IPS DF 6.9 (cell line): Measurements from ENCODE around the gene GRIK4.
"Not testable (repeated sequence)": the region's sequence is repeated elsewhere in the genome, so short reads cannot be mapped to it uniquely, and the experiment has no call there.

Experiments used
- DNase-seq: peaks from one replicate; pipeline ENCODE4 v3.0.0-alpha.2; 2013; ENCODE audit warnings: low read depth, low spot score
- H3K27ac ChIP-seq: one replicate; pipeline ENCODE4 v1.5.1; 2013; ENCODE audit warnings: low read length, control low read depth
- H3K27me3 ChIP-seq: 2 replicates; pipeline ENCODE4 v1.6.1; 2013; ENCODE audit warnings: mild to moderate bottlenecking, low read length; ENCODE audit not compliant: control insufficient read depth, insufficient read depth
- H3K36me3 ChIP-seq: 2 replicates; pipeline ENCODE4 v1.6.1; 2013; ENCODE audit warnings: low read length; ENCODE audit not compliant: control insufficient read depth, insufficient read depth
- H3K4me1 ChIP-seq: 2 replicates; pipeline ENCODE4 v1.6.1; 2013; ENCODE audit warnings: low read length; ENCODE audit not compliant: control insufficient read depth, insufficient read depth
- H3K4me3 ChIP-seq: 2 replicates; pipeline ENCODE4 v1.5.1; 2013; ENCODE audit warnings: mild to moderate bottlenecking, low read length
- H3K9me3 ChIP-seq: 2 replicates; pipeline ENCODE4 v1.6.1; 2013; ENCODE audit warnings: low read length, inconsistent platforms; ENCODE audit not compliant: control insufficient read depth, insufficient read depth
- WGBS: extraction: QIAGEN DNeasy Blood & Tissue Kit; methylation state at CpG from one replicate; pipeline ENCODE4 v1.1.7; 2013; ENCODE audit warnings: mixed read lengths, missing lambda C conversion rate; ENCODE audit not compliant: insufficient read length, insufficient coverage; 5-methylcytosine and 5-hydroxymethylcytosine counted together

GRIK4 gene

DNA sequence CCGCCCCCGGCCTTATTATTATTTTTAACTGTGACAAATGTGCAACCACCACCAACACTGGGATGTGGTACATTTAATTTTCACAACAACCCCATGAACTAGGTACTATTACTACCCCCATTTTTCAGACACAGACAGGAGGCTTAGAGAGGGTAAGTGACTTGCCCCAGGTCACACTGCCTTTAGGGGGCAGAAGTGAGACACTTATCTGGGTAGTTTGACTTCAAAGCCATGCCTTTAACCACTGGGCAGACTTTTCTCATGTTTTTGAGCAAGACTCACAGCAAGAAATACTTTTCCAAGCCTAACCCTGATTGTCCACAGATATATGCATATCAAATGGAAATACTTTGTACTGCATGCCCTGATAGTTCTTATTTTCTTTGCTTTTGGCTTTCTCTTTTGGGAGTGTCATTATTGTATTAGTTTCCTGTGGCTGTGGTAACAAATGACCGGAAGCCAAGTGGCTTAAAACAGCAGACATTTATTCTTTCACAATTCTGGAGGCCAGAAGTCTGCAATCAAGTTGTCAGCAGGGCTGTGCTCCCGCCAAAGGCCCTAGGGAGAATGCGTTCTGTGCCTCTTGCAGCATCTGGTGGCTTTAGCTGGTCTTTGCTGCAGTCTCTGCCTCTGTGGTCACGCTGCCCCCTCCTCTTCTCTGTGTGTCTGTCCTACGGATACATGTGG is 110.8 kb downstream of the GRIK4 start:
- DNase-seq: peak; percentile 35
- Histone ChIP-seq H3K27ac (no peak overlapping the region), H3K27me3 (no peaks in the 10 kb centered on the region), H3K4me3 (no peak overlapping the region), H3K9me3 (no peaks in the 10 kb centered on the region), H3K36me3 (no peaks in the 10 kb centered on the region), H3K4me1 (no peaks in the 10 kb centered on the region)
- no CpG with 5 or more reads among the region's 7 CpGs for WGBS

DNA sequence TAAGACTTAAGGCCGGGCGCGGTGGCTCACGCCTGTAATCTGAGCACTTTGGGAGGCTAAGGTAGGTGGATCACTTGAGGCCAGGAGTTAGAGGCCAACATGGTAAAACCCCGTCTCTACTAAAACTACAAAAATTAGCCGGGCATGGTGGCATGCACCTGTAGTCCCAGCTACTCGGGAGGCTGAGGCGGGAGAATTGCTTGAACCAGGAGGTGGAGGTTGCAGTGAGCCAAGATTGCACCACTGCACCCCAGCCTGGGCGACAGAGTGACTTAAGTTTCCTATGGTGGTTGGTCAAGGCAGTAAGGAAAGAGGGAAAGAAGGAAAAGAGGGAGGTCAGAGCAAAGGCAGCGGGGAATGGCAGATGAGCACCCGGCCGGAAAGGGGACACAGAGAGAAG is 113.4 kb downstream of the GRIK4 start:
- not testable (repeated sequence) for H3K4me1 ChIP-seq, DNase-seq, H3K27ac ChIP-seq, H3K27me3 ChIP-seq, H3K36me3 ChIP-seq, H3K9me3 ChIP-seq, H3K4me3 ChIP-seq
- WGBS: no CpG with 5 or more reads among the region's 12 CpGs

DNA sequence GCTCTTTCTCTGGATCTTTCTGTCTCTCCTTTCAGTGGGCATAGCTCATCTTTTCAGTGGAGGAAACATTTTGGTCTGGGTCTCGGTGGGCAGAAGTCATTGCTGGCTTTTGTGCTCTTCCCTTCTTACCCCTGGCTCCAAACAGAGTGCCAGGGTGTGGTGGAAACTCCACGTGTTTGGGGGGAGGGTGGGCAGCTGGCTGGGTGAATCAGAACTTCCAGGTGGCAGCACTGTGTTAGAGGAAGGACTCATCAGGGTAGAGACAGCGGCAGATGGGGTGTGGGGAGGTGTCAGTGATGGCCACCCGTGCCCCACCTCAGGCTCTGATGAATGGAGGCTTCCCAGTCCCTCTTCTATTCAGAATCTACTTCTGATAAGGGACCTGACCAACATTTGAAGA is 114.0 kb downstream of the GRIK4 start:
- no CpG with 5 or more reads among the region's 4 CpGs for WGBS
- H3K27me3 ChIP-seq: no peaks in the 10 kb centered on the region

DNA sequence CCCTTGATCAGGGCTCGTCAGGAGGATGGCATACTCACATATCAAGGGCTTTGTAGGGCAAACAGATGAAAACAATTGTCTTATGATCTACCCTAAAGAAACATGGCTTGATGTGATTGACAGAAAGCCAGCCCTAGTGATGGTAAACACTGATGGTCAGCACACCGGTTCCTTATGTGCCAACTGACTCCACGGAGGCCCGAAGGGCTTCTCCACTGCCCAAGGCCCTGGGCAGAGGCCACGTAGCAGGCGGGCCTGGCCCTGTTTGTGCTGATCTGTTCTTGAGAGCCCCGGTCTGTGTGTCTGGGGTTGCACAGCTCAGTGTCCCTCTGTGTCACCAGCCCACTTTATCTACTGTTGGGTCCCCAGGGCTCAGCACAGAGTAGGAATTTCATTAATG is 115.2 kb downstream of the GRIK4 start:
- H3K9me3 ChIP-seq: no peaks in the 10 kb centered on the region
- H3K4me3 ChIP-seq: no peak overlapping the region
- H3K27me3 ChIP-seq: no peaks in the 10 kb centered on the region
- no peak for DNase-seq
- H3K4me1 ChIP-seq: no peaks in the 10 kb centered on the region
- no CpG with 5 or more reads among the region's 7 CpGs for WGBS
- no peak overlapping the region for H3K27ac ChIP-seq
- no peaks in the 10 kb centered on the region for H3K36me3 ChIP-seq

More for the DNA sequence above, 114.0 kb downstream of the GRIK4 start:
- Histone ChIP-seq H3K4me3 (no peak overlapping the region), H3K27ac (no peak overlapping the region), H3K9me3 (no peaks in the 10 kb centered on the region), H3K36me3 (no peaks in the 10 kb centered on the region), H3K4me1 (no peaks in the 10 kb centered on the region)
- DNase-seq: no peak

DNA sequence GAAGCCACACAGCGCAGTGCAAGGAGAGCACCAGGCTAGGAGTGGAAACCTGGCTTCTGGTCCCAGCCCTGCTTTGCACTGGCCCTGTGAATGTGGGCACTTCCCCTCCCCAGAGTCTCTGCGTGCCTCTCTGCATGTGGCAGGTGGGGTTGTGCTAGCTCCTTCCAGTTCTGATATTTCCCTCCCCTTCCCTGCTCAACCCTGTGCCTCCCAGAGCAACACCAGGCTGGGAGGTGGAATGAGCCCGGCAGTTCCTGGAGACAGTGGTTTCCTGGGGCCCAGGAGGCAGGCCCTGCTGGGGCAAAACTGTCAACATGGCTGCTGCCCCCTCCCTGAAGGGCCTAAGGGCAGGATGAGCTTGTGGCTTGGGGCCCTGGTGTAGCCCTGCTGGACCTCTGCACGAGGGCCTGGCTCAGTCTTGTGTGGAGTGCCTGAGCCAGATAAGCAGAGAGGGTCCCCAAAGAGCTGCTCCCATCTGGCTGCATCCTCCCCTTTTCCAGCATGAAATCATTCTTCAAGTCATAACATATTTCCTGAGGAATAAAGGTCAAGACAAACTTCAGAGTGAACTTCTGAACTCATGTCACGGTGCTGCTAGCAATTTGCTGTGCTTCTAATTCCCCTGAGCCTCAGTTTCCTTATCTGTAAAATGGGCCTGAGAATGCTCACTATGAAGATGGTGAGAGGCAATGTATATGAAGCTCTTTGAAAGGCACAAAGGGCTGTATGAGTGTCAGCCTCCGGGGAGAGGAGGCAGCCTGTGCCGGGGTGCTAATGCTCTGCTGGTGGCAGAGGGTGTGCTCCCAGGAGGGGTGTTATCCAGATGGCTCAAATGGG is 116.0 kb downstream of the GRIK4 start:
- WGBS: no CpG with 5 or more reads among the region's 7 CpGs
- Histone ChIP-seq H3K4me3 (no peak overlapping the region), H3K4me1 (no peaks in the 10 kb centered on the region), H3K27me3 (no peaks in the 10 kb centered on the region), H3K27ac (no peak overlapping the region), H3K36me3 (no peaks in the 10 kb centered on the region), H3K9me3 (no peaks in the 10 kb centered on the region)
- no peak for DNase-seq

DNA sequence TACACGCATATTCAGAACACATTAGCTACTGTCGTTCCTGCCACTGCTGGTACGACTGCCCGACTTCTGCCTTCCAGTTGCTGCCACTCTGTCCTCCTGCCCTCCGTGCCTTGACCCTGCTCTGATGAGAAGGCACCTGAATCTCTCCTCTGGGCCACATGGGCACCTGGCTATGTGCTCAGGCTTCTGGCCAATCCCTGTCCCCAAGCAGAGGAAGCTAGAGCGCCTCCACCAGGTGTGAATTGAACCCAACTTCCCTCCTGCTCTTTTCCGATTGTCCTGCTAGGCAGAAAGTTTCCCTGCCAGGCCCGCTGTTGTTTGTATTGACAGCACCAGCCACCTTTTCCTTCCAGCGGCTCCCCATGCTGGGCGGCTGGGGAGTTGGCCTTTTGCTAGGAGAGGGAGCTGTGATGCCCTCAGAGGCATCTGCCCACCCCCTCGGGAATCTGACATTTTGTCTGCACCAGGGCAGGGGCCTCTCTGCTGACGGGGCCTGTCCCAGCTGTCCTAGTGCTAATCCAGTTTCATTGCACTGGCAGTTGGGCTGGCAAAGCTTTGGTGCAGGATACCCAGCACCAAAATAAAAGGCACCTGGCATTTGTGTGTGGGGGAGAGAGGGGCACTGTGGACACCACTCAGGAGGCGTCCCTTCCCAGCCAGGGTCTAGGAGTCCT is 118.0 kb downstream of the GRIK4 start:
- Histone ChIP-seq H3K27me3 (no peaks in the 10 kb centered on the region), H3K4me3 (no peak overlapping the region), H3K36me3 (no peaks in the 10 kb centered on the region), H3K4me1 (no peaks in the 10 kb centered on the region), H3K9me3 (no peaks in the 10 kb centered on the region), H3K27ac (no peak overlapping the region)
- no peak for DNase-seq
- no CpG with 5 or more reads among the region's 13 CpGs for WGBS

DNA sequence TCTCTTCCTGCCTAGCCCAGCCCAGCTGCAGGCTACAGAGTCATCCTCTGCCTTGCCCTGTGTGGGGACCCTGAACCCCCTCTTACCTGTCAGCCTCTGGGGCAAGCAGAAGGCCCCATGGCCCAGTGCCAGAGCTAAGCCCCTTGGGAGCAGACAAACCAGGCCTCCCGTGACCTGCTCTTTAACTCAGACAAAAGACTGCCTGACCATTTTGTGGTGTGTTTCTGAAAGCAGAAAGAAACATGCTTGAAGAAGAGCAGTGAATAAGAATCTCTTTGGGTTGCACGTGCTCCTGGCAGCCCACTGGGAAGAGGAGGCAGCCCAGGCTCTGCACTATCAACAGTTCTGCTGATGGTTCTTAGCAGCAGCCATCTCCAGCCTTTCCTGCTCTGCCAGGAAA is 118.6 kb downstream of the GRIK4 start:
- H3K27me3 ChIP-seq: no peaks in the 10 kb centered on the region
- H3K4me3 ChIP-seq: no peak overlapping the region
- H3K27ac ChIP-seq: no peak overlapping the region
- DNase-seq: no peak
- WGBS: no CpG with 5 or more reads among the region's 2 CpGs
- H3K36me3 ChIP-seq: no peaks in the 10 kb centered on the region
- no peaks in the 10 kb centered on the region for H3K9me3 ChIP-seq
- H3K4me1 ChIP-seq: no peaks in the 10 kb centered on the region; the same call in 1 of the 2 replicates

DNA sequence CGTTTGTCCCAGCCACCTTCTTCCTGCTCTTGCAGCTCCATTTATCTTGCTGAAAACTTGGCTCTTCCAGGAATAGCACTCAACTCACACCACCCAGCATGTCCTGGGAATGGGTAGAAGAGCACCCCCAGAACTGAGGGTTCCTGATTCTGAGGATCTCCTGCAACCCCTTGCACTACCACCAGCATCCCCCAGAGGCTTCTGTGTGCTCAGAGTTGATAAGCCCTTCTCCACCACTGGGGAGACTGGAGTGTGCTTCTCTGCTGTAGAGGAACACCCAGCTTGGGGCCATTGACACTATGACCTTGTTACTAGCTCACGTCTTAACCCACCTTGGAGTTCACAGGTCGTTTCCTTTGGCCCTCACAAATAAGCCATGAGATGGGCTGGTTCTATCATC is 121.0 kb downstream of the GRIK4 start:
- Histone ChIP-seq H3K9me3 (no peaks in the 10 kb centered on the region), H3K4me1 (no peaks in the 10 kb centered on the region; the same call in 1 of the 2 replicates), H3K27ac (no peak overlapping the region), H3K27me3 (no peaks in the 10 kb centered on the region), H3K36me3 (no peaks in the 10 kb centered on the region), H3K4me3 (no peak overlapping the region)
- DNase-seq: no peak
- no CpG with 5 or more reads among the region's 3 CpGs for WGBS

DNA sequence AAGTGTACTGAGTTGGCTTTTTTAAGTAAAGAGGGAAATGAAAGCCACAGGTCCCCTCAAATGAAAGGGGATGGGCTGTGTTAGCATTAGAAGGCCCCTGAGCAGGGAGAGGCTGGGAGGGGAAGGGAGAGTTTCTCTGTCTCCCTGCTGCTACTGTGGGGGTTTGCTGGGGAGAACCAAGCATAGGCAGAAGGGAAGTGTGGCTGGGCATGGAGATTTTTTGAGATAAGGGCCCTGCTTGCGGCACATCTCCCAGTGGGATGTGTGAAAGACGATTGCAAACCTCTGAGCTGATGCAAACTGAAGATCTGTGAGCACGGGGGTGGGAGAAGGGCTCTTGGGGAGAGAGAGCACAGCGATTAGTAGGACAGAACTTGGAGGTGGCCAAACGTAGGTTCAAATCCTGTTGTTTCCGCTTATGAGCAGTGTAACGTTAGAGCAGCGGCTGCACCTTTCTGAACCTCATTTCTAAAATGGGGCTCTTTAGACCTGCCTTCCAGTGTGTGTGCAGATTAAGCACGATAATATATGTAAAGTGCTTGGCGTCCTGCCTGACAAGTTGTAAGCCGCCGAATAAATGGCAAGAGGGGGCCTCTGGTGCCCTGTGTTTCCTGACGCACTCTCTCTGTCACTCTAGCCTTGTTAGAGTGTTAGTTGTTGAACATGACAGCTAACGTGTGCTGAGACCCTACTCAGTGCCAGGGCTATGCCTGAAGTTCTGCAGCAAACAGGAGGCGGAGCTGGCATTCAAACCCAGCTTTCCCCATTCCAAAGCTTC is 122.3 kb downstream of the GRIK4 start:
- Histone ChIP-seq H3K27me3 (no peaks in the 10 kb centered on the region), H3K27ac (no peak overlapping the region), H3K36me3 (no peaks in the 10 kb centered on the region), H3K9me3 (no peaks in the 10 kb centered on the region), H3K4me1 (no peaks in the 10 kb centered on the region; the same call in 1 of the 2 replicates), H3K4me3 (no peak overlapping the region)
- no peak for DNase-seq
- no CpG with 5 or more reads among the region's 15 CpGs for WGBS

DNA sequence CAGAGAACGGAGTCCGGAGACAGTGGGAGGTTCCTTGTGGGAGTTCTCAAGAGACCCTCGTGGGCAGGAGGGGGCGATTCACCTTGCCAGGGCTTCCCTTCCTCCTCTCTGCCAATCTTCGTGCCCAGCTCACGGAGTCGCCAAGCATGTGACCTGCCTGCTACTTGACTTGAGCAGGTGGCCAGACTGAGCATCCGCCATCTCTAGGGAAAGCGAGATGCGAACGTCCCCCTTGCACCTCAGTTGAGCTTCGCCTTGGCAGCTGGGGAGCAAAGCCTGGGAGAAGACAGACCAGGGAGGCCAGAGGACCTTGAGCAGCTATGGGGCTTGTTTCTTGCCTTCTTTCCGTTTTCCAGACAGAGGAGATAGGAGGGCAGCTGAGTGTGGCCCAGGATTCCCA is 123.2 kb downstream of the GRIK4 start:
- no peak overlapping the region for H3K4me3 ChIP-seq
- no peak overlapping the region for H3K27ac ChIP-seq
- no peaks in the 10 kb centered on the region for H3K9me3 ChIP-seq
- DNase-seq: no peak
- H3K4me1 ChIP-seq: no peaks in the 10 kb centered on the region; the same call in 1 of the 2 replicates
- no peaks in the 10 kb centered on the region for H3K27me3 ChIP-seq
- no peaks in the 10 kb centered on the region for H3K36me3 ChIP-seq
- no CpG with 5 or more reads among the region's 13 CpGs for WGBS
